GM12865 (cell line): ENCODE data around the gene ELMO1.
A peak's percentile ranks its signal among the peaks of the same experiment; 100 is the strongest.

Experiments used
- DNase-seq: peaks from one replicate; pipeline ENCODE4 v3.0.0; 2010; ENCODE audit warnings: low read depth
- H3K4me3 ChIP-seq: 2 replicates; pipeline ENCODE4 v1.5.1; 2011; ENCODE audit warnings: mild to moderate bottlenecking, low read depth, low read length, control low read depth
- CTCF ChIP-seq: IDR thresholded peaks from 2 replicates; pipeline ENCODE4 v1.5.1; 2011; ENCODE audit warnings: low read length, control low read depth, low read depth, inconsistent platforms; ENCODE audit not compliant: insufficient read depth; ENCODE audit errors: missing control alignments

The ELMO1 gene

GRCh38 chr7:37027557-37028341 is 420.9 kb downstream of the ELMO1 start:
- no peak for DNase-seq
- TF ChIP-seq CTCF, result no peak
- no peak overlapping the region for H3K4me3 ChIP-seq

- no peak overlapping the region for H3K4me3 ChIP-seq
- no peak for TF ChIP-seq CTCF
- no peak for DNase-seq
These were observed 421.6 kb downstream of the ELMO1 start for GRCh38 chr7:37027104-37027503.

DNA sequence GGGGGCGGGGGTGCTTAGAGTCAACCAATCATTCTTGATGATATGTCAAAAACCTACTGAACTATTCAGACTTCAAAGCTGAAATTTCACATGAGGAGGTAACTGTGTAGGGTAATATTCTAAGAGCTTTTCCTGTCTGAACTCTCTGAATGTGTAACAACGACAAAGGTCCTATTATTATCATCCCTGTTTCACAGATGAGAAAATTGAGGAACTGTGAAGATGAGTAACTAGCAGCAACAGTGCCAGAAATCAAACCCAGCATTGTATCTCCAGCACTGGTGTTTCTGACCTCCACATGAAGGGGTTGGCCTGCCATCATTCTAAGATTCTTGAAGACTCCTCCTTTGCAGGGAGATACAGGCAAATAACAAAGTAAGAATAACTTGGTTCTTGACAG is 429.7 kb downstream of the ELMO1 start:
- no peak overlapping the region for H3K4me3 ChIP-seq
- peak; percentile 21 for DNase-seq
- TF ChIP-seq CTCF, result no peak

DNA sequence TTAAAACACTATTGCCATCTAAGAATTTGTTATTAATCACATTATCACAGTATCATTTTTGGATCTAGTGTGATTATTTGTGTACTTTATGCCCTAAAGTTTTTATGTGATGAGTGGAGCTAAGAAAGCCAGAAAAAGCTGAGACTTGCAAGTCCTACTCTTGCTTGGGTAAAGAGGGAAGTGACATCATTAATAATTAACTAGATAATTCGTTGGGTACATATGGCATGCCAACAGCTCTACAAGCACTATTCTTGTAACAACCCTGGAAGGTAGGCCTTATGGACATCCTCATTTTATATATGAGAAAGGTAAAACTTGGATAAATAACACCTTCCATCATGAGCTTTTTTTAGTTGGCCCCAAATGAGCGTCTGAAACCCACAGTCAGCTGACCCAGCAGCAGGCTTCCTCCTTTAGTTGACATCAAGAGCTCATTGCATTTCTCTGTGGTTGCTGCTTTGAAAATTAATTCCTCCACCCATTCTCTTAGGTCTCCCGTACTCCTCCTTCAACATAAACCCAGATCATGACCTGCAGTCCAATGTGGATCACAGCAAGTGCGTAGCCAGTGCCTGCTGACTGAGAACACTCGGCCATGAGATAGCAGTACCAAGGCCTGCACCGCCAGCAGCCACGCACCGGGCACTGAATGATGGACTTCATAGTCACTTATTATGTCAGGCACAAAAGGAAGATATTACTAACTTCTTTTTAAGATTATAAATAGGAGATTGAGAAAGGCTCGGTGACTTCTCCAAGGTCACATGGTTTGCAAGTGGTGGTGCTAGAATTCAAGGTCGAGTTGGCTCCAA is 432.4 kb downstream of the ELMO1 start:
- TF ChIP-seq CTCF, result no peak
- no peak for DNase-seq
- no peak overlapping the region for H3K4me3 ChIP-seq

DNA sequence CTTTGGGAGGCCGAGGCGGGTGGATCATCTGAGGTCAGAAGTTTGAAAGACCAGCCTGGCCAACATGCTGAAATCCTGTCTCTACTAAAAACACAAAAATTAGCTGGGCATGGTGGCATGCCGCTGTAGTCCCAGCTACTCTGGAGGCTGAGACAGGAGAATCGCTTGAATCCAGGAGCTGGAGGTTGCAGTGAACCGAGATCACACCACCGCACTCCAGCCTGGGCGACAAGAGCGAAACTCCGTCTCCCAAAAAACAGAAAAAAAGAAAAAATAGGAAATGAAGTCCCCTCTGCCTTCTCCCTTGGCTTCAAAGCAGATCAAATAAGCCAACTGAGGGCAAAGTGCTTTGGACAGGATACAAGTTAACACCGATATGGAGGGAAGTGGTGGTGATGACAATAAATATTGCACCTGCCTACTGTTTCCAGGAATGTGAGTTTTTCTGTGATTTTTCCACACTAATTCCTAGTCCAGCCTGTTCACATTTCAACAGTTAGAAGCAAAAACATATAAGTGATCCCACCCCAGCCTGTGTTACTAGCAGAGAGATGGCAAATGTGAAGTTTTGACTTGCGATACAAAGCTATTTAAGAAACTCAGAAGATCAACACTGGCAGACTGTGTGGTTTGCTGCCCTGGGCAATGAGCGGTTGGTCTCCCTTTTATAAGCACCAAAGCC is 433.2 kb downstream of the ELMO1 start:
- no peak for DNase-seq
- no peak for TF ChIP-seq CTCF

DNA sequence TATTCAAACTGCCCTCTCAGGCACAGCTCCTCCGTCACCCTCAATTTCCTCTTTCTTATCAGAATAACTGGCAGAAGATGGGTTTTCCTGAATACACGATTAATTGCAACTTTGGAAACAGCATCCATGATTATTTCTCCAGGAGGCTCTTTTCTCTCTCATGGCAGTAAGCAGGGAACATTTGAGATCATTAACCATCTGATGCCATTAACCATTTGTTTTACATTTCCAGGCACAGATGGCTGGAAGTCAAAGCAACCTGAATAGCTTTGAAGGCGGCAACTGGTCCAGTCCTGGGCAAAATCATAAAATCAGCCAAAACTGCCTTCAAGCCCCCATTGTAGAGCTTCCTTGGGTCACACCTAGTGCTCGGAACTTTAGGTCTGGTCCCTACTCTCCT is 434.9 kb downstream of the ELMO1 start:
- no peak overlapping the region for H3K4me3 ChIP-seq
- no peak for DNase-seq

More for the DNA sequence above, 433.2 kb downstream of the ELMO1 start:
- no peak overlapping the region for H3K4me3 ChIP-seq

More for the DNA sequence above, 434.9 kb downstream of the ELMO1 start:
- no peak for TF ChIP-seq CTCF
